Lower leg skin (tissue), 3 donors: ENCODE data around the gene COBL.

ENCODE experiments used
- CTCF ChIP-seq, 3 donors: fragments of 450-650 bp; IDR thresholded peaks; one replicate each; pipeline ENCODE4 v1.5.1; 2016; ENCODE audit warnings: antibody characterized with exemption in 3 of 3, mild to moderate bottlenecking in 3 of 3, moderate library complexity in 2 of 3
- POLR2A ChIP-seq, 2 donors: fragments of 450-650 bp; IDR thresholded peaks; one replicate each; pipeline ENCODE4 v1.6.1; 2016 to 2017; ENCODE audit warnings: antibody characterized with exemption in 2 of 2, mild to moderate bottlenecking in 1 of 2, moderate library complexity in 1 of 2

GRCh38 chr7:51354434-51354833 lies 37.8 kb upstream of the COBL start:
- no peak for TF ChIP-seq CTCF (IDR thresholded peaks at IDR 0.05)
- TF ChIP-seq POLR2A (IDR thresholded peaks at IDR 0.05) = no peak
